DMS53 (cell line): ENCODE measurements around the gene CBLN3.

Source experiments
- DNase-seq: peaks from one replicate; lab custom pipeline; 2025; lab: John Stamatoyannopoulos, UW

The CBLN3 gene

DNA sequence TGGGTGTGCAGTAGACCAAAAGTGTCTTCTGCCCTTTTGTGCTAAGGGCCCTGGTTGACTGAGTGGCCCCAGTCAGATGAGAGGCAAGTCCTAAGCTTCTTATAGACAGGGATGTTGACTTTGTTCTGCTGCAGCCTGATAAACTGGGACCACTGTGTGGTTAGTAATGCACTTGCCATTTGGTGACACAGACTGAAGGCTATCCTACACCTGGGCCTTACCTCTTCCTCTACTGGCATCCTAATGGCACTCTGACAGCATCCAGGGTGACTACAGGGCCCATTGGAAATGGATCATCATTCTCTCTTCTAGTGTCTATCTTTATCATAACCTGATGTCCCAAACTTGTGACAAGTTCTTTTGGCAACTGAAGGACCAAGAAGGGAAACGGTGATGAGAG is 9.8 kb upstream of the CBLN3 start:
- DNase-seq, result no peak

DNA sequence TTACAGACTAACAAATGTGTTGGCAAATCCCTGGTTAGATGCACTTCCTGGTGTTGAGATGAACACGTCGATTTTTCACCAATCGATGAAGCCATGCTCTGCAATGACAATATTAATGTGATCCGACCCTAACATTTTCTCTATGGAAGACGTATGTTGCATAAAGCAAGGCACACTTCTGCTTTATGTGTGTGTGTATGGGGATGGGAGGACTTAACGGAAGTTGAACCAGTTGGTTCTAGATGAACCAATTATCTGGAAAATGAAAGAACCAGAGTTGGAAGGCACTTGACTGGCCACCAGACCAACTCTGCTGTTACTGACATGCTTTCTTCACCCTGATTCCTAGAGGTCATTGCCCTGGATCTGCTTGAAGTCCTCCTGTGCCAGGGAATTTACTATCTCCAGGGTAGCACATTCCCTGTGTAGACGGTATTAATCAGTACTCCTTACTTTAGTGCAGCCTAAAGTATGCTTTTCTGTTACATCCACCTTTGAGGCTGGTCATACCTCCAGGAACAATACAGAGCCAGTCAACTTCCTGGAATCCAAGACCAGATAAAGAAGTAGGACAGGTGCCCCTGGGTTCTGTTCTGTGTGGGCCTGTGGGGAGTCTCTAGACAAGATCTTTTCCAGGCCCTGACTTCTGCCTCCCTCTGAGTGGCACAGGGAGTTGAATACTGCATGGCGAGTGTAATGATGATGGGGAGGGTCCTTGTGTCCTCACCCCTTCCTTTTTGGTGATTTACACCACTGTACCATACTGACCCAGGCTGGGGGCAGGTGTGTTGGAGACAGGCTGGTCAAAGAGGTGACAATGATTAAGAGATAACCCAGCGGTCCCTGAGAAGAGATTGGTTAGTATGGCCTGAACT is 9.0 kb upstream of the CBLN3 start:
- no peak for DNase-seq

DNA sequence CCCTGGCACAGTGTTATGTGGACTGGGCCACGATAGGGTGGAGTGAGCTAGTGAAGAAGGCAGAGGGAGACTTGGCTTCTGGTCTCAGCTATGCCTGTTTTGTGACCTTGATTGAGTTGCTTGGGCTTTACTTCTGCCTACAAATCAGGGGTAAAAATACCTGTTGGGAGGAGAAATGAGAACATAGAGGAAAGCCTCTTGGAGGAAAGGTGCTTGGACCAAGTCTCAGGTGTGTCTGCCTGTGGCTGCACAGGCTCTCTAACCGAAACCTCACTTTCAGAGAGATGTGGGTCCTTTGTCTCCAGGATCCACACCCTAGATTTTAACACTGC is 8.2 kb upstream of the CBLN3 start:
- no peak for DNase-seq

DNA sequence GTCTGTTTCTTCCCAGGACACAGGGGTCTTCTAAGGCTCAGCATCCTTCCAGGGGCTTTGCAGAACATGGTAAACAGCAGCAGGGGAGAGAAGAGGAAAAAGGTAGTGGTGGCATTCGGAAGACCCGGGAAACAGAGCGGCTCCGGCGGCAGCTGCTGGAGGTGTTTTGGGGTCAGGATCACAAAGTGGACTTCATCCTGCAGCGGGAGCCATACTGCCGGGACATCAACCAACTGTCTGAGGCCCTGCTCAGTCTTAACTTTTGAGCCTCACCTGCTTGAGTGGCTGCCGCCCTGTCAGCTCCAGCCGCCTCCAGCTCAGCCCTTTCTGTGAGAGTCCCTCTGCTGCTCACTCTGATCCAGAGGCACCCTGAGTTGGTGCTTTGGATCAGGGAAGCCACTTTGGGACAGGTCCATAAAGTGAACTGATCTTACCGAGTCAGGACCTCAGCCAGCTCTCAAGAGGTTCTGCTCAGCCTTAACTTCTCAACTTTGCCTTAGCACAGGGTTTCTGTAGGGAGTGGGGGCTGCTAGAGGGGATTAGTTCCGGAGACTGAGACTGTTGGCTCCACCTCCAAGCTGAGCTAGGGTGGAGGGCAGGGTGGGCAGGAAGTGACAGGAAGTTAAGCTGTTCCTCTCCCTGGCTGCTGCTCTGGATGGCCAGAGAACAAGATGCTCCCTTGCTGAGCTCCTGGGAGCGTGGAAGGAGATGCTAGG is 7.7 kb upstream of the CBLN3 start:
- no peak for DNase-seq

DNA sequence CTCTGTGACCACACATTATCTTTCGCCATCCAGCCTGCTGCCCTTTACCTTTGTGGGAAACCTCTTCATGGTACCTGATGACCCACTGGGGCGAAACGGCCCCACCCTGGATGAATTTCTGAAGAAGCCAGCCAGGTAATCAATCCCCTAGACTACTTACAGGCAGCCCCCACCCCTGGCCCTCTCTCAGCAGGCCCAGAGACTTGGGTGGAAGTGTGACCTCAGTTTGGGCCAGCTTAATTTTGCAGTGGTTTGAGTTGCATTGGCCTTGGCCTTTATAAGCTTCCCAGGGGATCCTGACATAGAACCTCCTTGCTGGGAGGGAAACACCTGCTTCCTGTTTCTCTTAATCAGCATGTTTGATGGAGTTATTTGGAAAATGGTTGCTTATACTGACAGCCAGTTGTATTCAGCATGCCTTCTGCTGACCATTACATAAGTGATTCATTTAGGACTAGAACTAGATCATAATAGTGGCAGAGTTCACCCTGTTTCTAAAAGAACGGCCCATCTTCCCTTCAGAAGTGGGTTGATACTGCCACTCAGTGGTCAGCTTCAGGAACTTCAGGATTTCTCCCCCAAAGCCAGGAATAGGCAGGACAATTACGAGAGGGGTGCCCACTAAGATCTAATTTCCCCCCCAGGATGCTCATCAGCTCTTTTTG is 7.0 kb upstream of the CBLN3 start:
- peak; percentile 78 for DNase-seq

DNA sequence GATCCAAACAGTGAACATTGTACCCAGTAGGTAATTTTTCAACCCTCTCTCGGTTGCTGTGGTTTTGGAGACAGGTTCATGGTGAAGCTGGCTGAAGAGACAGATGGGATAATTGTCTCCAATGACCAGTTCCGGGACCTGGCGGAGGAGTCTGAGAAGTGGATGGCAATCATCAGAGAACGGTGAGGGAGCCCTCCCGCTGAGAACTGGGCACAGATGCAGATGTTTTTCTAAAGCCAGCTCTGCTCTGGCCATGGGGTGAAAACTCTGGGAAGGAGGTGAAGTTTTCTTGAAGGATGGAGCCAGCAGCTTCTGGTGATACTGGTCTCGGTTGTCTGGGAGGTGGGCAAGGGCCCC is 6.5 kb upstream of the CBLN3 start:
- no peak for DNase-seq

DNA sequence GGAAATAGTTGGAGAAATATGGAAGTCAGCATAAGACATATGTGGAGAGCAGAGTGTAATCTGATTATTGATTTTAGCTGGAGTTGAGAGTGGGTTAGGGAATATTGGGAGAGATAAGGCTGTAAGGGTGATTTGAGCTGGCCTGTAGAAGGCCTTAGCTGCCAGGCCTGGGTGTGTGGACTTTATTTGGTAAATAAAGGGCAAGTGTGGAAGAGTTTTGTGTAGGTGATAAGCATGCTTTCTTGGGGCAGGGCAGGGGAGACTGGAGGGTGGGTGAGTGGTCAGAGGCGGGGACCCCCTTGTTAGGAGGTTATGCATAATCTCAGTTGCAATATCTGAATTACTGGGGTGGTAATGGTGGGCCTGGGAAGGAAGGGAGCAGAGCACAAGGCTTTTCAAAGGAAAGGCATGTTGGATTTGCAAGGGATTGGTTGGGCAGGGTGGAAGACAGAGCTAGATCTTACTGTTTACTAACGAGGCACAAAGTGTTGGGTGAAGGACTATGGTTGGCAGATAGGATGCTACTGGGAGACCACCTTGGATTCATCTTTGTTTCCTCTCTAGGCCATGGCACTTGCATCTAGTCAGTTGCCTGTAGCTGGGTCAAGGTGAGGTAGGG is 5.8 kb upstream of the CBLN3 start:
- no peak for DNase-seq

DNA sequence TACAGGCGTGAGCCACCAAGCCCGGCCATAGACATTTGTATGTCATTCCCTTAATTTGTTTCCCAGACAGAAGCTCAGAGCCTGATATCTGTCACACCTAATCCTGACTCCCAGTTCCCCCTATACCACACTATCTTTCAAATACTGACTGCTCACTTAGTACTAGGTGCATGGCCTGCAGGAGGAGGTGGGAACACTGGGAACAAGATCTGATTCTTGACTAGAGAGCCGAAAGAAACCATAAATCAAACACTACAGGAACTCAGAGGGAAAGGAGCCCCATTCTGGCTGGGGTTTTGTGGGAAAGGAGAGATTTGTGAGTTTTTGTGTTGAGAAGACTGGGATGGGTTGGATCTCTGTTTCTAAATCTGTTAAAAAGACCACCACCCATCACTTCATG is 5.2 kb upstream of the CBLN3 start:
- no peak for DNase-seq

DNA sequence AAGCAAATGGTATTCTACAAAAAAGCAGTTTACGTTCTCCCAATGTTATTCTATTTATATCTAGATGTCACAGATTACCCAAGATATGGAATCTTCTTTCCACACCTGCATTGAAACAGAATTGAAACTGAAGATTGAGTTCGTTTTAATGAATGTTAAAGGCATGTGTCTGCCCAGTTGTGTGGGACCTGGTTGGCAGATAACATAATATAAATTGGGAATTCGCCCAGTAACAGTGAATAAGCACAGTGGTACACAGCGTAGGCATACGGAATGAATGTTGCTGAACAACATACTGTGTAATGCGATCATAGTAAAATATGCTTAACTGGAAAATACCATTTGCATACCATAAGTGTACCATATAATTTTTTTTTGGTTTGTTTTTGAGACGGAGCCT is 4.6 kb upstream of the CBLN3 start:
- DNase-seq, result no peak

DNA sequence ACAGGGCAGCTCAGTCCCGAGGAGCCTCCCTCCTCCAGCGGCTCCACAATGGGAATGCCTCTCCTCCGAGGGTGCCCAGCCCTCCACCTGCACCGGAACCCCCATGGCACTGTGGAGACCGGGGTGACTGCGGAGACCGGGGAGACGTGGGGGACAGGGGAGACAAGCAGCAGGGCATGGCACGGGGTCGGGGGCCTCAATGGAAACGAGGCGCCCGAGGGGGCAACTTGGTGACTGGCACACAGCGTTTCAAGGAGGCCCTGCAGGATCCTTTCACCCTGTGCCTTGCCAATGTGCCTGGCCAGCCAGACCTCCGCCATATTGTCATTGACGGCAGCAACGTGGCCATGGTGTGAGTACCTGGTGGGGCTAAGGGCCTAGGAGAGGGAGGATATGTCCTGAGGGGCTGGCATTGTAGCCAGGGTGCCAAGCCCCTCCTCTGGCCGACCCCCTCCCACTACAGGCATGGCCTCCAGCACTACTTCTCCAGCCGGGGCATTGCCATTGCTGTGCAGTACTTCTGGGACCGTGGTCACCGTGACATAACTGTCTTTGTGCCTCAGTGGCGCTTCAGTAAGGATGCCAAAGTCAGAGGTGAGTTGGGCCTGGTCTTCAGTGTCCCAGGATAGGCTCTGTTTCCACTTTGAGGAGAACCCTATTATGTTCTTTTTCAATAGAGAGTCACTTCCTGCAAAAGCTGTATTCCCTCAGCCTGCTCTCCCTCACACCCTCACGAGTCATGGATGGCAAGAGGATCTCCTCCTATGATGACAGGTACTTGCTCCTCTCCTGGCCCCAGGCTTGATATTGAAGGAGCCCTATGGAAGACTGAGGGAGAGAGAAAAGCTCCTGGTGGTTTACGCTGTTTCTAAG is 3.0 kb upstream of the CBLN3 start:
- no peak for DNase-seq

DNA sequence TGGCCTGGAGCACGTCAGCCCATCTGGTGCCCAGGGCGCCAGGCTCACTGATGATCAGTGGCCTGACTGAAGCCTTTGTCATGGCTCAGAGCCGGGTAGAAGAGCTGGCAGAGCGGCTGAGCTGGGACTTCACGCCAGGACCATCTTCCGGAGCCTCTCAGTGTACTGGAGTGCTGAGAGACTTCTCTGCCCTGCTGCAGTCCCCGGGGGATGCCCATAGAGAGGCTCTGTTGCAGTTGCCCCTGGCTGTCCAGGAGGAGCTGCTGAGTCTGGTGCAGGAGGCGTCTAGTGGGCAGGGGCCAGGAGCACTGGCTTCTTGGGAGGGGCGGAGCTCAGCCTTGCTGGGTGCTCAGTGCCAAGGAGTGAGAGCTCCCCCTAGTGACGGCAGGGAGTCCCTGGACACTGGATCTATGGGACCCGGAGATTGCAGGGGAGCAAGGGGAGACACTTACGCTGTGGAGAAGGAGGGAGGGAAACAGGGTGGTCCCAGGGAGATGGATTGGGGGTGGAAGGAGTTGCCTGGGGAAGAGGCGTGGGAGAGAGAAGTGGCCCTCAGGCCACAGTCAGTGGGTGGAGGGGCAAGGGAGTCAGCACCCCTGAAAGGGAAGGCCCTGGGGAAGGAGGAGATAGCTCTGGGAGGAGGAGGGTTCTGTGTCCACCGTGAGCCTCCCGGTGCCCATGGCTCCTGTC is 2.2 kb upstream of the CBLN3 start:
- peak; percentile 94 for DNase-seq

DNA sequence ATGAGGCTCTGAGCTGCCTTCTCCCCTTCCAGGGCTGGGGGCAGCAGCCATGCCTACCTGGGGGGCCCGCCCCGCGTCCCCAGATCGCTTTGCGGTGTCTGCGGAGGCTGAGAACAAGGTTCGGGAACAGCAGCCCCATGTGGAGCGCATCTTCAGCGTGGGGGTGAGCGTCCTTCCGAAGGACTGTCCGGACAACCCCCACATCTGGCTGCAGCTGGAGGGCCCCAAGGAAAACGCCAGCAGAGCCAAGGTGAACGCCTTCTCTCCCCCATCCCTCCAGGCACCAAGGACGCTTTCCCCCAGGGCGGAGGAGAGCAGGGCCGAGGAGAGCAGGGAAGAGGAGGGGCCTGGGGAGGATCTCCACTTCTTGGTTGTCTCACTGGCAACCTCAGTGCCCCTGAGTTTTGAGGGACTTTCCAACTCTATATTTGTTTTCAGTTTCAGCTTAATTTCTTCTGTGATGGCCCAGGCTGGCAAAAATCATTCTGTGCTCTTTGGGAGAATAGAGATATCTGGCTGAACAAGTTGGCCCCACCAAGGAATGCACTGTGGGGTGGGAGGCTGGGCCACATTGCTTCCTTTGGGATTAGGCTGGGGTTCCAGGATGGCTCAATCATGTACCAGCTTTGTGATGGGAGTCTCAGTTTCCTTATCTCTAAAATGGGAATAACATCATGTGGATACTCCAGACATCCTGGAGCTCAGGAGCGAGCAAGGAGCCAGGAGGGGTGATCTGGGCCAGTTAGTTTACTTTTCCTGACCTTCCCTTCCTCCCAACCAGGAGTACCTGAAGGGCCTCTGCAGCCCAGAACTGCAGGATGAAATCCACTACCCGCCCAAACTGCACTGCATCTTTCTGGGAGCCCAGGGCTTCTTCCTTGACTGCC is 1.5 kb upstream of the CBLN3 start:
- DNase-seq, result peak; percentile 28

DNA sequence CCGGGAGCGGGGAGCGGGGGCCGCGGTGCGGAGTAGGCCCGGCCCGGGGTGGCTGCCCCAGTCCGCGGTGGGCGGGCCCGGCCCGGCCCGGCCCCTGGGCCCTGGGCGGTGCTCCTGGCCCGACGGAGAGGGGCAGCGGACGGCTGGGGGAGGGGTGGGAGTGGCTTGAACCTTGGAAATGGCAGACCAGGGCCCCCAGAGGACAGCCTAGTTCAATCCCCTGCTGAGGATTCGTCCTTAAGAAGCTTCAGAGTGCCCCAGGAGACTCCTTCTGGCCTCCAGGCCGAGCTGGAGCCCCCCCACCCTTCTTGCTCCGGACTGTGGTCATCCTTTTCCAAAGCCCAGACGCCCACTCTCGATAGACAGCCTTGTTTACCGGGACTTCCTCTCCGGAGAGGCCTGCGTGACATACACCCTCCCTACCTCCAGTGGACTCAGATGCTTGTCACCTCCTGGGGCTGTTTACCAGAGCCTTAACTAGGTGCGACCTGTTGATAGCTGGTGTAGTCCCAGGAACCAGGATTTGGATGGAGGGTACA is 744 bp upstream of the CBLN3 start:
- peak; percentile 77 for DNase-seq

DNA sequence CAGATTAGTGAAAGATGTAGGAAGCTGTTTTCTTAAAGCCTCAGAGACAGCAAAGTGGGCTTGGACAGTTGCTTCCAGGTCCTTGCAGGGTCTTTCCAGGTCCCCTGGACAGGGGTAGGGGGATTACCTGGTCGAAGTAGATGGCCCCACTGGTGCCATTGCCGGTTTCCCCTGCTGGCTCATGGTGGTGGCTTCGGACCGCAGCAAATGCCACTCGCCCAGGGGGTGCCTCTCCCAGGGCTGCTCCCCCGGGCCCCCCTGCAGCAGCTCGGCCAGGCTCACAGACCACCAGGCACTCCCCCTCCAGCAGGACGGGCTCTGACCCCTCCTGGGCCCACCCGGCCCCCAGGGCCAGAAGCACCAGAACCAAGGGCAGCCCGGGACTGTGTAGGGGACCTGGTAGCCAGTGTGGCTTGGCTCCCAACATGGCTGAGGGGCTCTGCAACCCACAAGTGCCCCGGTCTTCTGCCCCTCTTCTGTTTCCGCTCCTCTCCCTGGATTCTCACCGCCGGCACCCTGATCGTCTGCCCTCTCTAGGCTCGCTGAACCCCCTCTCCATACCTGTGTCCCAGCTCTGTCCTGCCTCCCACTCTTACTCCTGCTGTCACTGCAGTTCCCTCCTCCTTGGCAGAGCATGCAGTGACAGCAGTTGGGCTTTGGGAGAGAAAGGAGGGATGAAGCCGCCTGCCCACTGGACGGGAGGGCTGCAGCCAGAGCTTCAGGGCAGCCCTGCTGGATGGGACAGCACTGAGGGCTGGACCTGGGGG is 657 bp downstream of the CBLN3 start:
- DNase-seq, result peak; percentile 31

DNA sequence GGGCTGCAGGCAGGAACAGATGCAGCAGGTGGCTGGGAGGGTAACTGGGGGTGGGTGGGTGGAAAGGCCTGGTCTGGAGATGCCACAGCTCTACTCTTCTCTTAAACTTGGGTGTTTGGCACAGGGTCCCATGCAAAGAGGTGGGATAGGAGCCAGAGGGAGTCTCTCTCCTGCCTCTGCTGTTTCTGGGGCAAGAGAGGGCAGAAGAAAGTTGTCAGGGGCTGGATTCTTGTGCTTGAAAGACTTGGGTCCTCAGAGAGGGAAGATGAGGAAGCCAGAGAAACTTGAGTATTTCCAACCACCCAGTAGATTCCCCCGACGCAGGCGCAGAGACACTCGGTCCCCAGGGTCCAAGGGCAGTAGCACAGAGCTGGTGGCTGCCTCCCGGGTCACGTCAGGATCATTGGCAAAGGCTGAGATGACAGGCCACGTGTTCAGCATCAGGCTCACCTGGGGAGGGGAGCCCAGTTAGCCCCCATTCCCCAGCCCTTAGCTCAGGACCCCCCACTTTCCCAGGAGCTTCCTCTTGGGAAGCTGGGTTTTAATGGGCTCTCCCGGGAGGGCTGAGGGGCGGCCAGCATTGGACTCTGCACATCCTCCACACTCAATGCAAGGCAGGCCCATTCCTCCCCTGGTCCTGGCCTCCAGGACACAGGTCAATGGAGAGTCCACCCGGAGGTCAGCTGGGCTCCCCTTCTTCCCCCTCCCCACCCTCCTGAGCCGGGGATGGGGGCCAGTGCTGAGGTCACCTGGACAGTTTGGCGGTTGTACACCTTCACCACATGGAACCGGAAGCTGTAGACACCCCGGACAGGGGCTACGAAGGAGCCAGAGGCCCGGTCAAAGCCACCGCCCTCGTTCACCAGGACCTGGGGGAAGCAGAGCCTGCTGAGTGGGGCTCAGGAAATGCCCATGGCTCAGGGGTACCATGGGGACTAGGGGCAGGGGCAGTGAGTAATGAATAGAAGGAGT is 1.6 kb downstream of the CBLN3 start:
- DNase-seq, result no peak

DNA sequence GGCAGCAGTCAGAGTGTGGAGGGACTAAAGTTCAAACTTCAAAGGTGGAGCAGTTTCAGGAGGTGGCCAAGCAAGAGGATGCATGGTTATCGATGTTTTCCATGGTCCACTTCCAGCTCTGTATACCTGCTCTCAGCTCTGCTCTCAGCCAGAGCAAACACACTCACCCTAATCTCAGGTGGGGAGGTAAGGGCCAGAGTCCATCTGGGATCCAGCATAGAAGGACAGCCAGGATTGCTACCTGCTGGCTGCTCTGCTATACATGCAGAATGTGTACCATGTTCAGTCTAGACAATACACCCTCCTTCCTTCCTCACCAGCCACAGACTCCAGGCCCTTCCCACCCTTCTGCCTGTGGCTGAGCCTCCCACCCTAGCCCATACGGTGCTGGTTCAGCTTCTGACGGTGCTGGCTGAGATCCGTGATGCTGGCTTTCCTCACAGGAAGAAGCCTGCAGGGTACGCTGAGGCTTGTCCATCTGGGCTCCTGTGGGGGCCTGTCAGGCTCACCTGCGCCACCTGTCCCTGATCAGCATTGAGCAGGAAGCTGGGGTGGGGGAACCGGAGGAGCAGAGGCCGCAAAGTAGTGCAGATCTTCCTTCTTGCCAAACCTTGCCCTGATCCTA is 2.4 kb downstream of the CBLN3 start:
- peak; percentile 87 for DNase-seq

DNA sequence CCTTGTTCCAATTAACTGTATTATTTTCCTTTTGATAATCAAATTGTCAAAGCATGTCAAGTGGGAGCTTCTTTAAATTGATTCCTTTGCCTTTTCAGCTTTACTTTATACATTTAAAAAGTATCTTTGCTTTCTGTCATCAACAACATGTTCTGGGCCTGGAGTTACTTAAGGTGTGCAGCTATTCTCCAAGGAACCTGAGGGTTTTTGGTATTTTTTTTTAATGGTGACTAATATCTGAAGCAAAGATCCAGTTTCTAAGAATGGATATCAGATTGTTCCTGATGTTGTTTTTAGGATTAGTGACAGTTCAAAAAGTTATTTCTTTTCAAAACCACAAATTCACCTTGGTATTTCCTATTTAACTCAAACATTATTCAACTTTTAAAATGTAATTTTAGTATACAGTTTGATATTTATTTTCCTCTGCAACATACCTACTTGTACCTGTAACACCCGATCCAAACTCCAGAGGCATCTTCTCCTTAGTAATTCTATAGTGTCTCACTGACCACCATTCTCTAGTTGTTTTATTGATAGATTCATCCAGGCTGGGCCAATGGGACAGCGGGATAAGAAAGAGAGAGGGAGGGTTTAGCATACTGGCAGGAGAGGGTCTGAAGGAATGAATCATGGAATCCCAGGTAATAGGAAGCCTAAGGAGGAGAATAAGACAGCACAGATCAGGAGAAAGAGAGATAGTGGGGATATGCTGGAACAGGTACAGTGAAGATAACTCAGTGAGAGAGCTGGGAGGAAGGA is 3.1 kb downstream of the CBLN3 start:
- peak; percentile 53 for DNase-seq
